HG03378 (cell line): ENCODE measurements around the gene LIME1.
"Not testable (repeated sequence)": the region's sequence is repeated elsewhere in the genome, so short reads cannot be mapped to it uniquely, and the experiment has no call there.

Source experiments
- ATAC-seq: cut with Tn5 transposase; IDR thresholded peaks from one replicate; pipeline ENCODE4 v1.9.1; 2021; ENCODE audit warnings: mild to moderate bottlenecking, moderate library complexity; ENCODE audit not compliant: unreplicated experiment

The LIME1 gene

DNA sequence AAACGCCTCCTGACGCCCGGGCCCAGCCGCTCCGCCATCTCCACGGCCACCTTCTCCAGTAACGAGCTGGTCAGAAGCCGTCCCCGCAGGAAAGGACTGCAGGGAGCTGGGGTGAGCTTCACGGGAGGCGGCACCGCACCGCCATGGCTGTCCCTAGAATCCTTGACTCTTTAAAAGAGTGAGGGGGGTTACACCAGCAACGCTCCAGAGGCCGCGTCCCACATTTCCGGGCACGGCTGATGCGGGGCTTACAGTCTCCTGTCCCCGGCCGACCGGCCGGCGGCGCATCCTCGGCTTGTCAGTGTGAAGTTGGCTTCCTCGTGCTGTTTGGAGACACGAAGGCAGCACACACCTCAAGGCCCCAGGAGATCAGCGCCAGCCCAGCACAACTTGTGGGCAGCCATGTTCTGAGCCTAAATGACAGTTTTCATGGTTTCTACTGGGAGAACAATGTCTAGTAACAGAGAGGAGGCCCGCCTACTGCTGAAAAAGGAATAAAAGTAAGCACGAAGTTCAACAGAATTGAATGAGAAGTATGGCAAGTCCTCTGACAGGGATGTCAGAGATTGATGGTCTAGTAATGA is 33.5 kb downstream of the LIME1 start:
- no peak for ATAC-seq

DNA sequence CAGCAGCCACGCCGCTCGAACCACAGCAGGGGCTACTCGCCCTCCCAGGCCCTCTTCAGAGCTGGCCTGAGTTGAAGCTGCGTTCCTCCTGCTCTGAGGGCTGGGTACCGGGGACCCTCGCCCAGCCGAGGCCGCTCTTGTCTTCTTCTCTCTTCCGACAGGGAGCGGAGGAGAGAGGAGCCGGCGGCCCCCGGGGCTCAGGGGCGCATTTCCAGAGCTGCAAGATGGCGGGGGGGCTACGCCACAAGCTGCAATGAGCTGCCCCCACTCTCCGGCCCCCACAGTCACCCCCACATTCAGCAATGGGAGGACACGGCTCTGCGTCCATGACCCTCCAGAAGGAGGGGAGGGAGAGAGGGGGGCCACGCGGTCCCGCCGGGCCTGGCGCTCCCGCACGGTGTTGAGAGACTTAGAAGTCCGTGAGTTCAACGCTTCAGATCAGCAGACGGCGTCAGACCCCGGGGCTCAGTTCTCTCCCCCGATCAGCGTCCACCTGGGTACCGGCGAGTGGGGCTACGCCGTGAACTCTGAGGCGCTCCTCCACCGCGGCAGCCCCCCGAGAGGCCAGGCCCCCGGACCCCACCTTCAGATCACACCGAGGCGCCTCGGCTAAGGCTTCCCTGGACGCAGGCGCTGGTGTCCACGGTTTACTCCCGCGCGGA is 34.7 kb downstream of the LIME1 start:
- no peak for ATAC-seq

DNA sequence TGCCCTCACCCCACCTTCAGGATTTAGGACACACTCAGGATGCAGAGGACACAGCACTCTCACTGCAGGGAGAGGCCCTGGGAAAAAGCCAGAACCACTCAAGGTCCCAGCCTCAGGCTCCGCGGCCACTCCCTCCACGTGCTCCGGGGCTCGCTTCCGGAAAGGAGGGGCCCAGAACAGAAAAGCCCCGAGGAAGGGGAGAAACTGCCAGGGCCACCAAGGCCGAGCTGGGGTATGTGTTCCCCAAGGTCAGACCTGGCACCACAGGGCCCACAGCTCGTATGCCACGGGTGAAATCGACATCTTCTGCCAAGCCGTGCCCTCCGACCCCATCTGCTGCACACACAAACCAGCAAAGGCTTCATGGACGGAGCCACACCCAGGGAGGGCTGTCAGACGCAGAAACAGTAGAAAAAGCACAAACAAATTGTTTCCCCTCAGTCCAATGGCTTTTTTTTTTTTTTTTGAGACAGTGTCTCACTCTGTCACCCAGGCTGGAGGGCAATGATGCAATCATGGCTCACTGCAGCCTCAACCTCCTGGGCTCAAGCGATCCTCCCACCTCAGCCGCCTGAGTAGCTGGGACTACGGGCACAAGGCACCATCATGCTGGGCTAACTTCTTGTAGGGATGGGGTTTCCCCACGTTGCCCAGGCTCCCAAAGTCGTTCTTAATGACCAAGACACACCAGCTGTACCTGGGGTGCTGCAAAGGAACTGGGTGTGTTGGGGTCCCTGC is 36.5 kb downstream of the LIME1 start:
- no peak for ATAC-seq

- ATAC-seq = no peak
Observed at GRCh38 chr20:63773571-63774241, 37.2 kb downstream of the LIME1 start.

- ATAC-seq = no peak
Observed at GRCh38 chr20:63774306-63774705, 37.8 kb downstream of the LIME1 start.

DNA sequence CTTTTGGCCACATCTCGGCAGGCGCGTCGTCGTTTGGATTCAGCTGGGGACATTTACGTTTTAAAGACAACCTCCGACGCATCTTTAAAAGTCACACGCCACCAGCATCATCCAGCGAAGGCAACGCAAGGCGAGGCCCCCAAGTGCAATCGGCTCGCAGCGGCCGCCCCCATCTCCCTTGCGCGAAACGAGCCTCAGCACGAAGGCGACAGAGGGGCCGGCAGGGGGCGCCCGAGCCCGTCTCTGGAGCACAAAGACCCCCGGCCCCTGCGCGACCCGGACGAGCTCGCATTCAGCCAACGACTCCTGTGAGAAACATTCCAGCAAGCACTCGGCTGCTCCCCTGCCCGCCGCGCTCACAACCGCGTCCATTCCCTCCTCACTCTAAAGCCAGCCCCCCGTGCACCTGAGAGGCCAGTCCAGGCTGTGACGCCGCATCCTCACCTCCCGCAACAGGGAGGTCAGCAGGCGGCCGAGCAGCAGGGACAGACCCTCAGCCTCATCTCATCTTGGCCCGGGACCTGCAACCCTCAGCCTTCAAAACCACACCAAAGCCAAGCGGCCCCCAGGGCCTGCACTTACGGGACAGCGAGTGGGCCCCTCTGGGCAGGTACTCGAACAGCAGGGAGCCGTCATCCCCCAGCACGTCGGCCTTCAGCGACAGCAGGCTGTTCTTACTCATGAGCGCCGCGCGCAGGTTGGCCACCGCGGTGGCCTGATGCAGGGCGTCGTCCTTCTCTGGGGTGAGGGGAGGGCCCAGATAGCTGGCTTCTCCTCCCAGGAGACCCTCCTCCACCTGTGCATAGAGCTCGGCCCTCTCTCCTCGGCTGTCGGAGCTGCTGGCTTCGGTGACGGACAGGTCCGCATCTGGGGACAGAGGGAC is 38.9 kb downstream of the LIME1 start:
- no peak for ATAC-seq

DNA sequence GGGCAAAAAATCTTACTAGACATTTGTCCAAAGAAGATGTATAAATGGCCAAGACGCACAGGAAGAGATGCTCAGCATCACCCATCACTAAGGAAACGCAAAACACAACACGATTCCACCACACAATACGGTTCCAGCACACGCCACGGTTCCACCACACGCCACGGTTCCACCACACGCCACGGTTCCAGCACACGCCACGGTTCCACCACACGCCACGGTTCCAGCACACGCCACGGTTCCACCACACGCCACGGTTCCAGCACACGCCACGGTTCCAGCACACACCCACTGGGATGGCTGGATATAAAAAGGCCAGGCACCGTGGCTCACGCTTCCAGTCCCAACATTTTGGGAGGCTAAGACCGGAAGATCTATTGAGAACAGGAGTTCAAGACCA is 40.4 kb downstream of the LIME1 start:
- not testable (repeated sequence) for ATAC-seq

DNA sequence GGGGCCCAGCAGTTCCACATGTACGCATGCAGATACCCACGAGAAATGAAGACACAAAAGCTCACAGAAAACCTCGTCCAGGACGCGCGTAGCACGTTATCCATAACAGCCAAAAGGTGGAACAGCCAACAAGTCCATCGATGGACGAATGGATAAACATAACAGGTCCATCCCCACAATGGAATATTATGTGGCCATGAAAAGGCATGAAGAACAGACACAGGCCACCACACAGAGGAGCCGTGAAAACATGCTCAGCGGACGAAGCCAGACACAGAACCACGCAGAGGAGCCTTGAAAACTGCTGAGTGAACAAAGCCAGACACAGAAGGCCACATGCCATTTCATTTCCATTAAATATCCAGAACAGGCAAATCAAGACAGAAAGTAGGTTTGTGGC is 41.1 kb downstream of the LIME1 start:
- ATAC-seq = no peak

GRCh38 chr20:63778034-63778752 is 41.7 kb downstream of the LIME1 start:
- no peak for ATAC-seq

- no peak for ATAC-seq
Observed at GRCh38 chr20:63778857-63779256, 42.4 kb downstream of the LIME1 start.

DNA sequence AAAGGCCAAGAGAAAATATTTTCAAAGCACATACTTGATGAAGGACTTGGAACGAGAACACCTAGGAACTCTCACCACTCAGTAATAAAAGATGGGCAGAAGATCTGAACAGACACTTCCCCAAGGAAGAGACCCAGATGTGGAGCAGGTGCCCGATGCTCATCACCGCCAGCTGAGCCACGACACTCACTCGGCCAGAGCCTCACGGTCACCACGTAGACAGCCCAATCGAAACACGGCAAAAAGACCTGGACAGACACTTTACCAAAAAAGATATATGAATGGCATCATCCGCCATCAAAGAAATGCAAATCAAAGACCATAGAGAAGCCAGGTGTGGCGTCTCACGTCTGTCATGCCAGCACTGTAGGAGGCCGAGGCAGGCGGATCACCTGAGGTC is 44.7 kb downstream of the LIME1 start:
- ATAC-seq = no peak

- ATAC-seq = no peak
Observed at GRCh38 chr20:63782051-63782471, 45.6 kb downstream of the LIME1 start.

GRCh38 chr20:63782521-63782971 is 46.1 kb downstream of the LIME1 start:
- no peak for ATAC-seq

DNA sequence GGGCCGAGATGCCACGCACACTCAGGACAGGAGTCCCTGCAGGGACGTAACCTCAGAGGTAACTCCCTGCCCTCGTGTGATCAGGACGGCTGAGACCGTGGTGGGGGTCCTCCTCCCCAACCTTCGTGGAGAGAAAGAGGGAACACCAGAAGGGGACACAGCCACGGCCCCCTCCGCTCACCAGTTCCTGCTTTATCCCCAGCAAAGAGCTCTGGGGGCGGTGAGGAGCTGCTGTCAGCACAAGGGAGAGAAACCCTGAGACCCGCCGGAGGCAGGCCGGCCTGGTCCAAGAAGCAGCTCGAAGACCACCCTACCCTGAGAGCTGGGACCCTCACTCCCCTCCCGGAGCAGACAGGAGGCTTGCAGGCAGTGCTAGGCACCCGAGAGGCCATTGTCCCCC is 47.5 kb downstream of the LIME1 start:
- no peak for ATAC-seq

DNA sequence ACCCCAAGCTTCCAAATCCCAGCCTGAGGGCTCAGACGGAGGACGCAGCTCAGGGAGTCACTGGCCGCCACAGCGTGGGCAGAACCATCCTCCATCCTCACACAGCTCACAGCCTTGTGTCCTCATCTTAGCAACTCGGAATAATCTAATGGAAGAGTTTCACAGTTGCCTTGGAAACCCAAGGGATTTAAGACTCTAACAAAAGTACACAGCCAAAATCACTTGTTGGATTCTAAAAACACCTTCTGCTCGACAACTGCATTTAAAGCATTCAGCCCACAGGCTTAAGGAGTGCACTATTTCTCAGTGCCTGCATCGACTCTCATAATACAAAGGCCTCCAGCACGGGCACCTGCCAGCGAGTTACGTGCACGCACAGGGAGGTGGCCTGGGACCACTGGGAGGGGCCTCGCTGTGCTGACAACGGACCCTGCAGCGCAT is 49.2 kb downstream of the LIME1 start:
- no peak for ATAC-seq

- ATAC-seq = no peak
Observed at GRCh38 chr20:63787302-63787701, 50.8 kb downstream of the LIME1 start.

DNA sequence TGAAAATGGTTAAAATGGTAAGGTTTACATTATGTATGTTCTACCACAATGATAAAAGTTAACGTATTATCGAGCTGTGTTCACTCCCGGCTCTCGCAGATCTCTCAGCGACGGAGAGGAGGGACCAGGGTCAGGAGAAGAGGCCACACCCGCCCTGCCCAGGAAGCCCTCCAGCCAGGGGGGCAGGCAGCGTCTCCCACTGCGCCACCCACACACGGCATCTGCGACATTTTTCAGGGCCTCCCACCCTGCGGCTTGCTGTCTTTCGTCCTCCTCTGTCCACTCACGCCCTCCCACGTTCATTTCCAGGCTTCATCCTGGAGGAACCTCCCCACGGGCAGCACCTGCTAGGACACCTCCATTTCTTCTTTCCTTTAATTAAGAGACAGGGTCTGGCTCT is 51.3 kb downstream of the LIME1 start:
- ATAC-seq = no peak
